GM12801 (cell line): ENCODE results near the gene CHRNB1.

Experiments used
- TF ChIP-seq, protein P1 (sequence below): IDR thresholded peaks from one replicate; pipeline ENCODE4 v1.5.1; 2011; ENCODE audit warnings: control low read depth; ENCODE audit not compliant: insufficient read length; ENCODE audit errors: extremely low read depth

Gene CHRNB1

DNA sequence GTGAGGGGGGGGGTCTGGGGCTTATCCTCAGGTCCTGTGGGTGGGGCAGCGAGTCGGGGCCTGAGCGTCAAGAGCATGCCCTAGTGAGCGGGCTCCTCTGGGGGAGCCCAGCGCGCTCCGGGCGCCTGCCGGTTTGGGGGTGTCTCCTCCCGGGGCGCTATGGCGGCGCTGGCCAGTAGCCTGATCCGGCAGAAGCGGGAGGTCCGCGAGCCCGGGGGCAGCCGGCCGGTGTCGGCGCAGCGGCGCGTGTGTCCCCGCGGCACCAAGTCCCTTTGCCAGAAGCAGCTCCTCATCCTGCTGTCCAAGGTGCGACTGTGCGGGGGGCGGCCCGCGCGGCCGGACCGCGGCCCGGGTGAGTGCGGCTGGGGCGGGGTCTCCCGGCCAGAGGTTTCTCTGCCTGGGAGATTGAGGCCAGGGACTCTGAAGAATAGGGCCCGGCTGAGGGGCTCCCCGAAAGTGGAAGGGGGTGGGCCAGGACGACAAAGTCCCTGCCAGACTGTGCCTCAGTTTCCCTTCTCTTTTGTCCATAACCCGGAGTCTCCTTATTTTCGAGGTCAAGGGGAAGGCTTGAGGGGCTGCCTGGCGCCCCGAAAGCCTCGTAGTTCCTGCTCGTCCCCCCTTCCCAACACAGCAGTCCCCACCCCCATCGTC lies 5.3 kb upstream of the CHRNB1 start, which contains the start of gene FGF11:
TSS of gene FGF11 (plus strand) at position 51 of the 651 bp plus-strand sequence. CDS start at position 160, 109 bp downstream.
- TF ChIP-seq, protein P1, sequence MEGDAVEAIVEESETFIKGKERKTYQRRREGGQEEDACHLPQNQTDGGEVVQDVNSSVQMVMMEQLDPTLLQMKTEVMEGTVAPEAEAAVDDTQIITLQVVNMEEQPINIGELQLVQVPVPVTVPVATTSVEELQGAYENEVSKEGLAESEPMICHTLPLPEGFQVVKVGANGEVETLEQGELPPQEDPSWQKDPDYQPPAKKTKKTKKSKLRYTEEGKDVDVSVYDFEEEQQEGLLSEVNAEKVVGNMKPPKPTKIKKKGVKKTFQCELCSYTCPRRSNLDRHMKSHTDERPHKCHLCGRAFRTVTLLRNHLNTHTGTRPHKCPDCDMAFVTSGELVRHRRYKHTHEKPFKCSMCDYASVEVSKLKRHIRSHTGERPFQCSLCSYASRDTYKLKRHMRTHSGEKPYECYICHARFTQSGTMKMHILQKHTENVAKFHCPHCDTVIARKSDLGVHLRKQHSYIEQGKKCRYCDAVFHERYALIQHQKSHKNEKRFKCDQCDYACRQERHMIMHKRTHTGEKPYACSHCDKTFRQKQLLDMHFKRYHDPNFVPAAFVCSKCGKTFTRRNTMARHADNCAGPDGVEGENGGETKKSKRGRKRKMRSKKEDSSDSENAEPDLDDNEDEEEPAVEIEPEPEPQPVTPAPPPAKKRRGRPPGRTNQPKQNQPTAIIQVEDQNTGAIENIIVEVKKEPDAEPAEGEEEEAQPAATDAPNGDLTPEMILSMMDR, result no peak

DNA sequence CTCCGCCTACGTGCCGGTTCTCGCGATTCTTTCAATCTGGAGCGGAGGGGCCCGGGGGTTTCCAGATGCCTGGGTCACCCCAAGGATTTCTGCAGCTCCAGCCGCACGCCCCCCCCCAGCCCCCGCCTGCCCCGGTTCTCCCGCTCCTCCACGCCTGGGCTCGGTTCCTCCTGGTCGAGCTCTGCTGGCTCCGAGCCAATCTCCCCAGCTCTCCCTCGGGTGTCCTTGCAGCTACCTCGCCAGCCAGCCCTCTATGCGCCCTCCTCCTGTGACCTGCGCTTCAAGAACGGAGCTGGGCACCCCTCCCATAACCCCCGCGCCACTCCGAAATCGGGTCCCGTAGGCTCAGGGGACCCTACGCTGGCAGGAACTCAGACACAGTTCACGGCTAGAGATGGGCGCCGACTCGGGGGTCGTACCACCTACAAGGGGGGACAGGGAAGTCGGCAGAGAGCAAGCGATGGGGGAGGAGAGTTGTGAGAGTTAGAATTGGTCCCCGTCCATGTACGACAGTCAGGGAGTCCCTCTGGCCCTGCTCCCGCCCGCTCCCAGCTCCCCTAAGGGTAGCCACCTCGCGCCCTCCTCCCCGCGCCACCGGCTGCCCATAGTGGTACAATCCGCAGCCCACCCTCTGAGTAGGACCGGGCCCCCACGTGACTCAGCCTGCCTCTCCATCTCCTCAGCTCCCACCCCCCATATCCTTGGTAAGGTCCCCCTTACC lies 4.6 kb upstream of the CHRNB1 start:
- TF ChIP-seq, protein P1, result no peak

DNA sequence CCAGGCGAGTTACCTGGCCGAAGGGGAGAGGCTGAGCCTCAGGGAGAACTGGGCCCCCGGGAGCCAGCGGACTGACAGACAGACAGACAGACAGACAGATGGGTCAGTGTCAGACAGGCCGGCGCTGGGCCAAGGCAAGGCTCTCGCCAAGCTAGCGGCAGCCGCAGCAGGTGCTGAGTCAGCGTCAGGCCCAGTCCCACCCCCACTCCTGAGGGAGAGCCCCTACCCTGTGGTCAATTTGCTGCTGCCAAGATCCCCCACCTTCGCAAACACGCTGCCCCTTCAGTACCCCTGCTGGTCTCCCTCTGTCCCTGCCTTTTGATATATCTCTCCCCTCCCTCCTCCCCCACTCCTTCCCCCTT lies 4.0 kb upstream of the CHRNB1 start:
- TF ChIP-seq, protein P1, result no peak

DNA sequence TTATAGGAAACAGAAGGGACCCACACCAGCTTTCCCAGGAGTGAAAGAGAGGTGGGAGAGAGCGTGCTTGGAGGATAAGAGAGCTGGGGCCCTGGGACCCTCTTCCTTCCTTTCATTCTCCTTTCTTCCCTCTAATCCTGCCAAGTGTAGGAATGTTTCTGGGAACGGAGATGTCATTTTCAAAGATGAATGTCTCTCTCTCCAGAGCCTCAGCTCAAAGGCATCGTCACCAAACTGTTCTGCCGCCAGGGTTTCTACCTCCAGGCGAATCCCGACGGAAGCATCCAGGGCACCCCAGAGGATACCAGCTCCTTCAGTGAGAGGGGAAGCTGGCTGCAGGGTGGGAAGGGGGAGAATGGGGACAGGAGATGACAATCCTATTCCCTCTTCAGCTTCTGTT lies 3.6 kb upstream of the CHRNB1 start:
- TF ChIP-seq, protein P1, result no peak

DNA sequence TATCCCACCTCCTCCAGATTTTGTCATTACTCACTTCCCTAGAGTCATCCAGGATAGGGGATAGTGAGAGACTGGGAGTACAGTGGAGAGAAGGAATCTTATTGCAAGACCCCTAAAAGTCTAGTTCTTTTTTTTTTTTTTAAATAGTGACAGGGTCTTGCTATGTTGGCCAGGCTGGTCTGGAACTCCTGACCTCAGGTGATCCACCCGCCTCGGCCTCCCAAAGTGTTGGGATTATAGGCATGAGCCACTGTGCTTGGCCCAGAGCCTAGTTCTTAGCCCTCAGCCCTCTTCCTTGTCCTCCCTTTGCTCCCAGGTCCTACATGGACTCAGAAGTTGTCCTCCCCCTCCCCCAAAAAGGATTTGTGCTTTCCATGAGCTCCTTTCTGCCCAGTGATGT lies 2.7 kb upstream of the CHRNB1 start:
- TF ChIP-seq, protein P1, result no peak

DNA sequence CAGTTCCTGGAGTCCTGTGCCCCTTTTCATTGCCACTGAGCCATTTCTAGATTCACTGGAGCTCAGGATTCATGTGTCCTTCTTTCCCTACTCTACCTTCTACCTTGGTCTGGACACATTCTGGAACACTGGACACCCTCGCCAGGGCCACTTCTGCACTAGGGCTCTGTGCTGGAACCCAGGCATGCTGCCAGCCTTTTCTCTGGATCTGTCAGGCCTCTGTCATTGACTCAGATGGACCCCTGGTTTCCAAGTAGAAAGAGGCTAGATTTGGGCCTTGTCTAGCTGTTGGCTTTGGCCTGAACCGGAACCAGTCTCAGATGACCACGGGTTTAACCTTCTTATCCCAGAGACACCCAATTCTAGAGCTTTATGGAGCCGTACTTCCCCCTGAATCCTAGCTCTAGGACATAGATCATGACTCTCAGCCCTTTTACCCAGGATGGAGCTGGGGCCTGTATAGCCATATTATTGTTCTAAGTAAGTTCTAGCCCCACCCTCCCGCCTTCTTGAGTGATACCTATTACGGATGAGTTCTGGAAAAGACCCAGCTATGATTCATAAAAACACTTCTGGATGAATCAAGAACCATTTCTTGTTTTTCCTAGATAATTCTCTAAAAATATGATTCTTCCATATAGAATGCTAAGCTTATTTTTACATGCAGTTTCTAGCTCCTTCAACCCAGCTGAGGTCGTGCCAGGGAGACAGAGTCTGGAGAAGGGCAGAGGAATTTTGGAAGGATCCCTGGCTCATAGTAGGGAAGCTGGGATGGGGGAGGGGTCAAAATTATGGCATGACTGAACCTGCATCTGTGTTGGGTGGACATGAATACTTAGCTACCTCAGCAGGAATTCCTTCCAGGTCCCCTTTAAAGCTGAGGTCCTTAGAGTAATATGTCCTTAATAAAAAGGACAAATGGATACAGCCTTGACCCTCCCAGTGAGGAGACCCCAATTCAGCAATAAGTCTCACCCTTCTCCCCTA lies 1.1 kb upstream of the CHRNB1 start:
- TF ChIP-seq, protein P1, result no peak

DNA sequence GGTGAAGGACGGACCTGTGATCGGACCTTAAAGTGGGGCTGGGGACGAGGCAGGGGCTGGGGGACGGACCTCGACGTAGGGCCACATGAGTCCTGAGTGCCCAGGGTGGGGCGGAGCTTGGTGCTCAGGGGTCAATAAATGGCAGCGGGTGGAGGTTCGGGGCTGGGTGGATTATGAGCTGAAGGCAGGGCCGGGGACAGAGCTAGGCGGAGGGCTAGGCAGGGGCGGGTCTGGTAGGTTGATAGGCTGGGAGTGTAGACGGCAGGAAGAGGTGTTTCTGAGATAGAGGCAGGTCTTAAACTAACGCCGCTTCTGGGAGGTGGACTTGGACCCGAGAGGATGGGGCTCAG lies 733 bp downstream of the CHRNB1 start:
- TF ChIP-seq, protein P1, result no peak
